H1 (cell line): ENCODE data around the gene STX18.

Source experiments
- CHD2 ChIP-seq: IDR thresholded peaks from 2 replicates; pipeline ENCODE4 v1.6.1; 2012; ENCODE audit warnings: low read length, improper control_type of control experiment
- CTCF ChIP-seq, 3 experiments: IDR thresholded peaks; 1 replicate in 2 of 3; 2 replicates in 1 of 3; pipeline versions ENCODE4 v1.5.1 to v1.6.1; 2011; ENCODE audit warnings: low read length in 3 of 3, mild to moderate bottlenecking in 3 of 3, inconsistent platforms in 2 of 3, low read depth in 1 of 3, moderate library complexity in 1 of 3; ENCODE audit not compliant: insufficient read depth in 1 of 3; ENCODE audit errors: control extremely low read depth in 1 of 3
- EGR1 ChIP-seq: IDR thresholded peaks from 2 replicates; pipeline ENCODE4 v1.6.1; 2011; ENCODE audit warnings: low read depth, low read length, borderline replicate concordance
- EZH2 ChIP-seq: fragments of 200-600 bp; sonication (generic); IDR thresholded peaks from 2 replicates; pipeline ENCODE4 v1.7.1; 2012; ENCODE audit warnings: low read depth, mild to moderate bottlenecking, moderate library complexity, low read length, inconsistent platforms; ENCODE audit not compliant: severe bottlenecking
- POLR2A ChIP-seq, 2 experiments: IDR thresholded peaks; 1 replicate in 1 of 2; 2 replicates in 1 of 2; pipeline ENCODE4 v1.6.1; 2011; ENCODE audit warnings: low read depth in 2 of 2, low read length in 2 of 2, mild to moderate bottlenecking in 2 of 2; ENCODE audit errors: control extremely low read depth in 1 of 2
- RXRA ChIP-seq: IDR thresholded peaks from 2 replicates; pipeline ENCODE4 v1.6.1; 2011; ENCODE audit warnings: low read depth, mild to moderate bottlenecking, low read length, moderate library complexity; ENCODE audit not compliant: insufficient read depth
- ZNF274 ChIP-seq: IDR thresholded peaks from 2 replicates; pipeline ENCODE4 v1.7.0; 2012; ENCODE audit warnings: low read length, borderline replicate concordance; ENCODE audit errors: extremely low read depth
- TF ChIP-seq, protein P1 (sequence below): fragments of 300-600 bp; sonication (generic); IDR thresholded peaks from 2 replicates; pipeline ENCODE4 v1.7.1; 2012; ENCODE audit warnings: low read length, moderate library complexity, mild to moderate bottlenecking, inconsistent platforms; ENCODE audit not compliant: insufficient replicate concordance
- TF ChIP-seq, protein P2 (sequence below): IDR thresholded peaks from 2 replicates; pipeline ENCODE4 v1.6.1; 2012; ENCODE audit warnings: inconsistent platforms

DNA sequence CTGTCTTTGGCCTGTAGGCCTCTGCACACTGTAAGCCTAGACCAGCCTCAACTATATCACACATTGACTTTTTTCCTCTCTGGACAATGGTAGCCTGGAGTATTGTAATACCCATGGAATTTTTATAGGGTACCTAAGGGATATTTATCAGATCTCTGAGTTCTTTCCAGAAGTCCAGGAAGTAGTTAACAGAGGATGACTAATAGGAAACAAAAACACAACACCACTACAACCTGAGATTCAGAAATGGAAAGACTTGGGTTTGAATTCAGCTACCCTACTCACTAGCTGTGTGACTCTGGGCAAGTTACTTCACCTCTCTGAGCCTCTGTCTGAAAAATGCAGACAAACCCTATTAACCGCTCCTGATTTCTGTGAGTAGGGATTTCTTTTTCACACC is 7.7 kb upstream of the STX18 start:
- TF ChIP-seq CHD2 = no peak
- TF ChIP-seq, protein P1, sequence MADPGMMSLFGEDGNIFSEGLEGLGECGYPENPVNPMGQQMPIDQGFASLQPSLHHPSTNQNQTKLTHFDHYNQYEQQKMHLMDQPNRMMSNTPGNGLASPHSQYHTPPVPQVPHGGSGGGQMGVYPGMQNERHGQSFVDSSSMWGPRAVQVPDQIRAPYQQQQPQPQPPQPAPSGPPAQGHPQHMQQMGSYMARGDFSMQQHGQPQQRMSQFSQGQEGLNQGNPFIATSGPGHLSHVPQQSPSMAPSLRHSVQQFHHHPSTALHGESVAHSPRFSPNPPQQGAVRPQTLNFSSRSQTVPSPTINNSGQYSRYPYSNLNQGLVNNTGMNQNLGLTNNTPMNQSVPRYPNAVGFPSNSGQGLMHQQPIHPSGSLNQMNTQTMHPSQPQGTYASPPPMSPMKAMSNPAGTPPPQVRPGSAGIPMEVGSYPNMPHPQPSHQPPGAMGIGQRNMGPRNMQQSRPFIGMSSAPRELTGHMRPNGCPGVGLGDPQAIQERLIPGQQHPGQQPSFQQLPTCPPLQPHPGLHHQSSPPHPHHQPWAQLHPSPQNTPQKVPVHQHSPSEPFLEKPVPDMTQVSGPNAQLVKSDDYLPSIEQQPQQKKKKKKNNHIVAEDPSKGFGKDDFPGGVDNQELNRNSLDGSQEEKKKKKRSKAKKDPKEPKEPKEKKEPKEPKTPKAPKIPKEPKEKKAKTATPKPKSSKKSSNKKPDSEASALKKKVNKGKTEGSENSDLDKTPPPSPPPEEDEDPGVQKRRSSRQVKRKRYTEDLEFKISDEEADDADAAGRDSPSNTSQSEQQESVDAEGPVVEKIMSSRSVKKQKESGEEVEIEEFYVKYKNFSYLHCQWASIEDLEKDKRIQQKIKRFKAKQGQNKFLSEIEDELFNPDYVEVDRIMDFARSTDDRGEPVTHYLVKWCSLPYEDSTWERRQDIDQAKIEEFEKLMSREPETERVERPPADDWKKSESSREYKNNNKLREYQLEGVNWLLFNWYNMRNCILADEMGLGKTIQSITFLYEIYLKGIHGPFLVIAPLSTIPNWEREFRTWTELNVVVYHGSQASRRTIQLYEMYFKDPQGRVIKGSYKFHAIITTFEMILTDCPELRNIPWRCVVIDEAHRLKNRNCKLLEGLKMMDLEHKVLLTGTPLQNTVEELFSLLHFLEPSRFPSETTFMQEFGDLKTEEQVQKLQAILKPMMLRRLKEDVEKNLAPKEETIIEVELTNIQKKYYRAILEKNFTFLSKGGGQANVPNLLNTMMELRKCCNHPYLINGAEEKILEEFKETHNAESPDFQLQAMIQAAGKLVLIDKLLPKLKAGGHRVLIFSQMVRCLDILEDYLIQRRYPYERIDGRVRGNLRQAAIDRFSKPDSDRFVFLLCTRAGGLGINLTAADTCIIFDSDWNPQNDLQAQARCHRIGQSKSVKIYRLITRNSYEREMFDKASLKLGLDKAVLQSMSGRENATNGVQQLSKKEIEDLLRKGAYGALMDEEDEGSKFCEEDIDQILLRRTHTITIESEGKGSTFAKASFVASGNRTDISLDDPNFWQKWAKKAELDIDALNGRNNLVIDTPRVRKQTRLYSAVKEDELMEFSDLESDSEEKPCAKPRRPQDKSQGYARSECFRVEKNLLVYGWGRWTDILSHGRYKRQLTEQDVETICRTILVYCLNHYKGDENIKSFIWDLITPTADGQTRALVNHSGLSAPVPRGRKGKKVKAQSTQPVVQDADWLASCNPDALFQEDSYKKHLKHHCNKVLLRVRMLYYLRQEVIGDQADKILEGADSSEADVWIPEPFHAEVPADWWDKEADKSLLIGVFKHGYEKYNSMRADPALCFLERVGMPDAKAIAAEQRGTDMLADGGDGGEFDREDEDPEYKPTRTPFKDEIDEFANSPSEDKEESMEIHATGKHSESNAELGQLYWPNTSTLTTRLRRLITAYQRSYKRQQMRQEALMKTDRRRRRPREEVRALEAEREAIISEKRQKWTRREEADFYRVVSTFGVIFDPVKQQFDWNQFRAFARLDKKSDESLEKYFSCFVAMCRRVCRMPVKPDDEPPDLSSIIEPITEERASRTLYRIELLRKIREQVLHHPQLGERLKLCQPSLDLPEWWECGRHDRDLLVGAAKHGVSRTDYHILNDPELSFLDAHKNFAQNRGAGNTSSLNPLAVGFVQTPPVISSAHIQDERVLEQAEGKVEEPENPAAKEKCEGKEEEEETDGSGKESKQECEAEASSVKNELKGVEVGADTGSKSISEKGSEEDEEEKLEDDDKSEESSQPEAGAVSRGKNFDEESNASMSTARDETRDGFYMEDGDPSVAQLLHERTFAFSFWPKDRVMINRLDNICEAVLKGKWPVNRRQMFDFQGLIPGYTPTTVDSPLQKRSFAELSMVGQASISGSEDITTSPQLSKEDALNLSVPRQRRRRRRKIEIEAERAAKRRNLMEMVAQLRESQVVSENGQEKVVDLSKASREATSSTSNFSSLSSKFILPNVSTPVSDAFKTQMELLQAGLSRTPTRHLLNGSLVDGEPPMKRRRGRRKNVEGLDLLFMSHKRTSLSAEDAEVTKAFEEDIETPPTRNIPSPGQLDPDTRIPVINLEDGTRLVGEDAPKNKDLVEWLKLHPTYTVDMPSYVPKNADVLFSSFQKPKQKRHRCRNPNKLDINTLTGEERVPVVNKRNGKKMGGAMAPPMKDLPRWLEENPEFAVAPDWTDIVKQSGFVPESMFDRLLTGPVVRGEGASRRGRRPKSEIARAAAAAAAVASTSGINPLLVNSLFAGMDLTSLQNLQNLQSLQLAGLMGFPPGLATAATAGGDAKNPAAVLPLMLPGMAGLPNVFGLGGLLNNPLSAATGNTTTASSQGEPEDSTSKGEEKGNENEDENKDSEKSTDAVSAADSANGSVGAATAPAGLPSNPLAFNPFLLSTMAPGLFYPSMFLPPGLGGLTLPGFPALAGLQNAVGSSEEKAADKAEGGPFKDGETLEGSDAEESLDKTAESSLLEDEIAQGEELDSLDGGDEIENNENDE = no peak
- no peak for TF ChIP-seq RXRA
- no peak for TF ChIP-seq CTCF (IDR thresholded peaks at IDR 0.05; ENCODE audit: control extremely low read depth in 1 of 3, insufficient read depth in 1 of 3, low read depth in 1 of 3, low read length in 3 of 3)
- no peak for TF ChIP-seq EGR1
- TF ChIP-seq, protein P2, sequence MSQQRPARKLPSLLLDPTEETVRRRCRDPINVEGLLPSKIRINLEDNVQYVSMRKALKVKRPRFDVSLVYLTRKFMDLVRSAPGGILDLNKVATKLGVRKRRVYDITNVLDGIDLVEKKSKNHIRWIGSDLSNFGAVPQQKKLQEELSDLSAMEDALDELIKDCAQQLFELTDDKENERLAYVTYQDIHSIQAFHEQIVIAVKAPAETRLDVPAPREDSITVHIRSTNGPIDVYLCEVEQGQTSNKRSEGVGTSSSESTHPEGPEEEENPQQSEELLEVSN = no peak
- TF ChIP-seq EZH2 = no peak
- TF ChIP-seq ZNF274 = no peak
- no peak for TF ChIP-seq POLR2A (IDR thresholded peaks at IDR 0.05; ENCODE audit: control extremely low read depth in 1 of 2, low read depth in 2 of 2, low read length in 2 of 2)
